ENCODE results near the gene EFCAB12.

The EFCAB12 gene

DNA sequence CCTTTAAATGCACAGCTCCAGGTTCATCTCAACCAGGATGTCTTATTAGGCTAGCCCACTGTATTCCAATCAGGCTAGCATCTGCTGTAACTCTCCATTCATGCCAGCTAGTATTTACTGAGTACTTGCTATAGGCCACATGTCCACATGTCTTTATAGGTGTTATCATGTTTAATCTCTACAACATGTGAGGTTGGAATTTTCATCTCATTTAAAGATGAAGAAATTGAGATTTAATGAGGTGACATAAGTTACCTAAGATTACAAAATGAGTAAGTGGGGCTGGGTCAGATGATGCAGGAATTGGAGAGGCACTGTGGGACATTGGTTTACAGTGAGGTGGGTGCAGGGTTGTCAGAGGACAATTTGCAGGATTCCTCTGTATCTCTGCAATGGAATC is 14.5 kb upstream of the EFCAB12 start:
- no peak for DNase-seq

DNA sequence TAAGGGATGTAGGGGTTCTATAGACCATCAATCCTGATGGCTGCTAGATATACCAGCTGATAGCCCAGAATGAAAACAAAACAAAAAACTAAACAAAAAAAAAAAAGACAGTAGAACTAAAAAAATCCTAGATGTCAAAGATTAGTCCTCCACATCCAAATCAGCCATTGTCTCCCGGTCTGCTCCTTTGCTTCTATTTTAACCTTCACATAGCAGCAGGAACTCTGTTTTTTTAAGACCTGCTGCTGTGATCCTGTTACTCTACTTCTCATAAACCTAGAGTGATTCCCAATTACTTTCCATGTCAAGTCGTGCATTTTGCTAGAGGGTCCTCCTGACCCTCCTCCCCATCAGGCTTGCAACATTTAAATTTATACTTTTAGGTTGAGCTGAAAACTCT is 14.1 kb upstream of the EFCAB12 start:
- DNase-seq = no peak

- DNase-seq = no peak
Measured at GRCh38 chr3:129441782-129442181, 13.3 kb upstream of the EFCAB12 start.

GRCh38 chr3:129441215-129441614 is 12.8 kb upstream of the EFCAB12 start:
- no peak for DNase-seq

GRCh38 chr3:129440618-129441190 is 12.3 kb upstream of the EFCAB12 start:
- DNase-seq = no peak

GRCh38 chr3:129439817-129440617 is 11.6 kb upstream of the EFCAB12 start, which contains the start of the genes IFT122 and MBD4:
Gene IFT122 (plus strand): TSS chr3:129440224. CDS start chr3:129440331, 107 bp downstream.
Gene MBD4 (minus strand): TSS chr3:129439948. CDS start chr3:129439833, 115 bp downstream.
- peak; percentile 100 for DNase-seq

DNA sequence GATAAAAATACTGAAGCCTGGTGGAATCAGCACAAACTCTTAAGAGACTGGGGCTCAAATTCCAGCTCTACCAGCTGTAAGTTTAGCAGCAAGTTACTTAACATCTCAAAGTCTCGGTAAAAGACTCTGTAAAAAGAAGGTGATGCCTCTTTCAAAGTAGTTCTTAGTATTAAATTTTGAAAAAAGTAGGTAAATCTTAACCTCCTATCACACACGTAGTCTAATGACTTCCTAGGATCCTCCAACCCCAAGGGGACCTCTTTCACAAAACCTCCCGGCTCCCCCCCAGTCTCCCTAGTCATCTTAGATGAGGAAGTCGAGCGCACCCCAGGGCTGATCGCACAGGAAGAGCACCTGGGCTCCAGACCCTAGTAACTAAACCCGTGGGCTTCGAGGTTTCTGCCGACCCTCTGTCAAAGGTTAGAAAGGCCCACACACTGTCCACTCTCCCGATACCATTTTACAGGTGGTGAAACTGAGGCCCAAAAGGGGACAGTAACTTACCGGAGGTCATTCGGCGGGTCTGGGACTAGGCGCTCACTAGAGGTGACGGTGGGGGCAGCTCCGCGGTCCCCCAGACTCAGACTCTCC is 10.9 kb upstream of the EFCAB12 start:
- peak; percentile 25 for DNase-seq

GRCh38 chr3:129435367-129435766 is 6.9 kb upstream of the EFCAB12 start:
- no peak for DNase-seq

DNA sequence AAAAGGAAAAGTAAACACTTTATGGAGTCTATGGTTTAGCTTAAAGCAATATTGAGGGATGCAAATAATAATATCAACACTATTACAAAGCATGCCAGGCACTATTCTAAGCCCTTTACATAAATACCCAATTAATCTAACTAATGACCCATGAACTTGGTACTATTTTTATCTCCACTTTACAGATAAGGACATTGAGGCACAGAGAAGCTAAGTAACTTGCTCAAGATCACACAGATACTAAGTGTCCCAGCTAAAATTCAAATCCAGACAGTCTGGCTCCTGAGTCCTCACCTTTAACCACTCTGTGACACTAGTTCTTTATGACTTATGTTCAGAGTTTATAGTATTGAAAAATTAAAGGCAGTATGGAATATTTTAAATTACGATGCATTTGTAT is 5.7 kb upstream of the EFCAB12 start:
- no peak for DNase-seq

GRCh38 chr3:129433565-129433964 is 5.1 kb upstream of the EFCAB12 start:
- no peak for DNase-seq

DNA sequence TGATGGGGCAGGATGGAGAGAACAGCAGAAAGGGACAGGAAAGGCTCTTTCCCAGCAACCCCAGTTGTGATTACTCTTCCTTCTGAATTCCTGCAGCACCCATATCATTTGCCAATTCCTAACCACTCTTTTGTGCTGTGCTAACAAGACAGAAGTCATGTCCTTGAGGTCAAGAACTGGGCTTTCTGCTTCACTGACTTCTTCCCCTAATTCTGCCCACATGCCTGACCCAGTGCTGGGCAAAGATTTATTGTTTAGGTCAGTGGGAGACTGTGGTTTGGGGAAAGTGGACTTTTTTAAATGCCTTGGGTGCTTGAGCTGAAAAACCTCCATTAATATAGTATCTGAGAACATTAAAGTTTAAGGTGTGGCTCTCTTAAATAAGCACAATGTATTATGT is 4.2 kb upstream of the EFCAB12 start:
- no peak for DNase-seq

DNA sequence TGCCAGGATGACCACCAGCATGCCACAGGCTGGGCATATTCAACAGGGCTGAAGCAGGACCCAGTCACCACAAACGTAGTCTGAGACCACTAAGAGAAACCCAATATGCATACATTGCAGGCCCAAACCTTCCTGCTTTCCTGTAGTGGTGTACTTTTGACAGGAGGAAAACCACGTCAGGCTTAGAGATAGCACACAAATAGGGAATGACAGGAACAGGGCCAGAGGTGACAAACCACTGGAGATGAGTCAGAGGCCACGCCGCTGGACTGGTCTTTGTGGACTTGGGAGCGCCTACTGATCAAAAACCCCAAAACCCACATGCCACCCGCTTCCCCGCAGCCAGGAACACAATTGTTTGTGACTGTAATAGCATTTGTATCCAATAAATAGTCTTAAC is 3.6 kb upstream of the EFCAB12 start:
- no peak for DNase-seq

DNA sequence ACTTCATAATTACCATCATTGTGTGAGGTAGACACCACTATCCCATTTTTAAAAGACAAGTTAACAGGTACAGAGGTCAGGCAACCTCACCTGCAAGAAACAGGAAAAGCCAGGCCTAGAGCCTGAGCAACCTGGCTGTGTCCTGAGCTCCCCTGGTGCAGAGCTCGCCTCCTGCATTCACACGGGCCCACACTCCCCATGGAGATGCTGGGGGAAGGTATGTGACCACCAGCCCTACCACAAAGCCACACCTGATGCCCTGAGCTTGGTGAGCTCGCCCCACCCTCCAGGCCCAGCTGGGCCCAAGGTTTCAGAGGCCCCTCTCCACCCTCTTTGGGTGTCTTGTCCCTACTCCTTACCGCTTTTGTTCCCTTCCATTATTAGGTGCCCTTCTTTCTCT is 1.2 kb upstream of the EFCAB12 start:
- no peak for DNase-seq

GRCh38 chr3:129429080-129429451 is 630 bp upstream of the EFCAB12 start:
- no peak for DNase-seq

- DNase-seq = no peak
Measured at GRCh38 chr3:129428007-129428375, 445 bp downstream of the EFCAB12 start.

- DNase-seq = no peak
Measured at GRCh38 chr3:129425619-129426018, 2.8 kb downstream of the EFCAB12 start.

DNA sequence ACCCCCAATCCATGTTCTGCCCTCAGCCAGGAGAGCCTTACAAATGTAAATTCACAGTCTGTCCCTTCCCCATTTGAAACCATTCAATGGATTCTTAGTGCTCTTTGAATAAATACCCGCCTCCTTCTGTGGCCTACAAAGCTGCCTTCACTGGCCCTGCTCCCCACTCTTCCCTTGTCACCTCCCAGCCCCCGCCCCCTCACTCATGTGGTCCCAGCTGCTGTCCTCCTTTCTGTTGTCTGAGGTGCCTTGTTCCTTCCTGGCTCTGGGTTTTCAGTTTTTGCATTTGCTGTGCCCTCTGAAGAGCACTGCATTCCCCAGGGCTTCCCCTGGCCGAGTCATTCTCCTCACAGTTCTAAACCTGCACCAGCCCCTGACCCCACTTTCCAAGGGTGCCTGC is 3.2 kb downstream of the EFCAB12 start:
- no peak for DNase-seq

GRCh38 chr3:129424185-129424841 is 4.1 kb downstream of the EFCAB12 start:
- DNase-seq = no peak

GRCh38 chr3:129422897-129423296 is 5.5 kb downstream of the EFCAB12 start:
- DNase-seq = no peak

DNA sequence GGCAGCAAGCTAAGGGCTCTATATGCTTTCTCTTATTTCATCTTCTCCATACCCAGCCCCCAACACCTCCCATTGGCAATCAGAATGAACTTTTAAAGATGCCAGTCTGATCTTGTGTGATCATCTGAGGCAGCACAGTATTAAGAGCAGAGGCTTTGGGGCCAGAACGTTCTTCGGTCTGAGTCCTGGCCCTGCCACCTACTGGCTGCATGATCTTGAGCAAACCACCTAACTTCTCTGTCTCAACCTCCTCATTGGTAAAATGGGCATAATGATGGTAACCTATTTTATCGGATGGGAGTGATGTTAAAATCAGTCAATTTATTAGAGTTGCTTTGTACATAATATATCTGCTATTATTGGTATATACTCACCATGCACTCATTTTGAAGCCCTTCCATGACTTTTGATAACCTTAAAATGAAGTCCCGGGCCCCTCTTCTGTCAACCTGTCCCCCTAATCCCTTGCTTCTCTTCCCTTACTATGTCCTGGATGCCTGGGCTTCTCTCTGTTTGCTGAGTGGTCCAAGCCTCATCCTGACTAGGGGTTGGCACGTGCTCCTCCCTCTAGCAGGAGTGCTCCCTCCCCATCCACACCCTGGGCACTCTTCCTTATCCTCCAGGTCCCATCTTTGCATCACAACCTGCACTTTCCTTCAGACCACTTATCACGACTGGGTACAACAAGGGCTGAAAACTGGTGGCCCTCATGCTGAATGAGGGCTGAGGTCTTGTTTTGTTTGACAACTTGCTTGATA is 6.3 kb downstream of the EFCAB12 start:
- DNase-seq = no peak

- DNase-seq = no peak
Measured at GRCh38 chr3:129421236-129421883, 7.1 kb downstream of the EFCAB12 start.

GRCh38 chr3:129419476-129419875 is 9.0 kb downstream of the EFCAB12 start:
- DNase-seq = no peak

Measured in NCI-H2171 (cell line).